GM18502 (cell line): ENCODE measurements around the gene GET4.

ENCODE experiments used
- ATAC-seq: cut with Tn5 transposase; IDR thresholded peaks from one replicate; pipeline ENCODE4 v1.9.1; 2021; ENCODE audit warnings: mild to moderate bottlenecking; ENCODE audit not compliant: unreplicated experiment, poor library complexity

The GET4 gene

DNA sequence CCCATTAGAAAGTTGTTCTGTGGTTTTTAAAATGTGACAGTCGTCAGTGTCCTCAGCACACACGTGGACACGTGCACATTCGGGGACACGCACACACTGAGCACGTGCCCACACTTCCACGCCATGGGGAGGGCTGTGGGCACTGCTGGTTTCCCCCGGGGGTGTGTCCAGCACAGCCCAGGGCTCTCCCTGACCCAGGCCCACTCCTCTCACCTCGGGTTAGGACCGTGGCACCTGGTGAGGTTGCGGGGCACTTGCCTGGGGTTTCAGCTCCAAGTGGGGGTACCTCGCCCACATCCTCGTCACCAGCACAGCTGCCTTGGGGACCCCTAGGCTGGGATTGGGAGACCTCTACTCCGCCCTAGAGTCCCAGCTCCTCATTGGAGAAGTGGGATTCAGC, 20.7 kb downstream of the GET4 start:
- ATAC-seq, result no peak

DNA sequence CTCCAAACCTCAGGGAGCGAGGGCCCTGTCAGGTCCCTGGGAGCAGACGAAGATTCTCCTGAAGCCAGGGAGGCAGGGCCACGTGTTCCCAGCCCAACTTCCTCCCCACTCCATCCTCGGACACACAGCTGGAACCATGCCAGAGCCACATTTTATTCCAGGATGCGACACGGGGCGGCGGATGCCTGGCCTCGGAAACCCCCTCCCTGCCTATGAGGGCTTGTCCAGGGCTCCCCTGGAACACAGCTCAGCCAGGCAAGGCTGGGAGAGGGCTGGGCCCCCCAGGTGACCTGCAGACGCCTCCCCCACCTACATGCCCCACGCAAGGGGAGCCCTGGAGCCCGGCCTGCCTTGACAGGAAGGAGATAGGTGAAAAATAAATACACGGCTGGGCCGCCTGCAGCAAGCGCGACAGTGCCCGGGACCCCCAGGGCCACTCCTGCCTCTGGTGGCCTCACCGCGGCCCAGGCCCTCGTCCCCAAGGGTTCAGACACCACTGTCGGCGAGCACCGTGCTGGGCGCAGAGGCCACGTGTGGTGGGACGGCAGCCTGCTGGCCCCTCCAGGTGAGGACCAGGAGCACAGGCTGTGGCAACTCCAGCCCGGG, 21.5 kb downstream of the GET4 start:
- ATAC-seq, result no peak

DNA sequence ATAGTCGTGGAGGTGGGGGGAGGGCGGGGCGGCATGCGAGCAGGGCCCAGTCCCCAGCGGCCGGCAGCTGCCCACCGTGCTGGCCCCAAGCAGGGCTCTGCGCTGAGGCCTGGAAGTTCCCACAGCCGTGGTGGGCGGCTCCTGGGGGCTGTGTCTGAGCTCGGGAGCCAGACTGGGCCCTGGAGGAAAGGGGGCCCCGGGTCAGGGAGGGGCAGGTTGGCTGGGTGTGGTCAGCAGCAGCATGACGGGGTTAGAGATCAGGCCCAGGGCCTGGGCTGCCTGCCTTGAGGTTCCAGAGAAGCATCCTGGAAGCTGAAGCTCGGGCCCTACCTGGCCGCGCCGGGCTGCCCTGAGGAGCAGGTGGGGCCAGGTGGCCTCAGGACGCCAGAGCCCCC, 22.1 kb downstream of the GET4 start:
- ATAC-seq, result no peak

DNA sequence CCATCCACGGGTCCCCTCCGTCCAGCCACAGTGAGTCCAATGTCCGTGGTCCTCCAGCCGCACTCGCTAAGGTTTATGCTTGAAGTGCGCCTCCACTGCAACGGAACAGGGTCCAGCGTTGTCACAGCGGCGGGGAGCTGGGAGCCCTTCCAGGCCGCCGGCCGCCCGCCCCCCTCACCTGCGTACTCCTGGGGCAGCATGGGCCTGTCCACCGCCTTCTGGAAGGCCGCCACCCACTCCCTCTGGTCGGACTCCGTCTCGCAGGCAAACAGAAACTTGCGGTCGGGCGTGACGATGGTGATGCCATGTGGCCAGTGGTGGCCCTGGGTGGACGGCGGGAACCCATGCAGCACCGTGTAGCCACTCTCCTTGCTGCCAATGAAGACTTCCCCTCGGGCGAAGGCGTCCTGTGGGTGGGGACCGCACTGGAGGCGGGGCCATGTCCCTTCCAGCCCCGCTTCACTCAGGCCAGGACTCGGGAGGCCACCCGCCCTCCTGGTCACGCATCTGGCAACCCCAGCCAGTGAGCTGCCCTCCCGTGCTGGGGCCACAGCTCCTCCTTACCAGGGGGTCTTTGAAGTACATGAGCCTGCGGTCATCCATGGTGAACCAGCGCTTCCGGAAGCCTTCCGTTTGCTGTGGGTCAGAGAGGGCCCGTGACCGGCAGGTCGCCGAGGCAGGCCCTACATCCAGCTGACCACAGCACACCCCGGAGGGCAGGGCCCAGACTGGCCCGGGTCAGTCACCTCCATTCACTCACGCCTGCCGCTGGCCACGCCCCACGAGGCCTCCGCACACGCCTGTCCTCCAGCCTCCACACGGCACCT, 22.7 kb downstream of the GET4 start:
- ATAC-seq, result no peak

DNA sequence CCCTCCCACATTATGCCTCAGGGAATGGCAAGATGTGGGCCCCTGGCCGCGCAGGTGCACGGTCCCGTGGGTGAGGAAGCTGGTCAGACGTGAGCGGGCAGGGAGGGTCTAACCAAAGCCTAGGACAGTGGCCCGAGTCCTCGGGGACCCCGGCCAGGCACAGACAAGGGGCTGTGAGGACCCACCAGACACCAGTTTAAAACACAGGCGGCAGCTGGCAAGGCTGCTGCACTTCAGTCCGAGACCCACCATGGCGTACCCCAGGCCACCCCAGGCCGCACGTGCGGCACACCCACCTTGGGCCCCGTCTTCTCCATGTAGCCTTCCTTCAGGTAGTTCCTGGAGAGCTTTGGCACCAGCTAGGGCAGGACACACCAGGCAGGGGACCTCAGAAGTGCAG, 23.5 kb downstream of the GET4 start:
- ATAC-seq, result no peak

DNA sequence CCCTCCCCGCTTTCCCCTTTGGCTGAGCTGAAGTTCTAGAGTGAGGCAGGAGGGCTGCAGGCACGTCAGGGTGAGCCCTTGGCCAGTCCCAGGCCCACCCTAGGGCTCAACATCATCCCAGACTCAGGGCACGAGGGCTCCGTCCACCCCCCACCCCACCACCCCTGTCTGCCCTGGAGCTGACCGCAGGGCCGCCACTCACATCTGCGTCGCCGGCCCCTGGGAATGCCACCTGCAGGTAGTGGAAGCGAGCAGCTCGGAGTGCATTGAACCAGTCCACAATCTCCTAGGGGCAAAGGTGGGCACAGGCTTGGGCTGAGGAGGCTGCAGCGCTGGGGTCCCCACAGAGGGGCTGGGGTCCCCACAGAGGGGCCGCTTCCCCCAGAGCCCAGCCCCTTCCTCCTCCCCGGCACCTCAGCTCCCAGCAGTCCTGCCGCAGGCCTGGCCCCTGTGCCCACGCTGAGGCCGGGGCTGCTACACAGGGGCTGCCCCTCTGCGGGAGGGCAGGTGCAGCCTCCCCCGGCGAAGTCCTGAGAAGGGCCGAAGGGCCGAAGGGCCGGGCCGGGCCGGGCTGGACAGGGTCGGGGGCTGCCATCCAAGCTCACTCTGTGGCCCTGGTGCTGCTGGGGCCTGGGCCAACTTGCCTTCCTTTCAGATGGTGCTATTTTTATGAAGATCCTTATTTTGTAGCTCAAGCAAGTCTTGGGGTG, 24.1 kb downstream of the GET4 start:
- no peak for ATAC-seq

DNA sequence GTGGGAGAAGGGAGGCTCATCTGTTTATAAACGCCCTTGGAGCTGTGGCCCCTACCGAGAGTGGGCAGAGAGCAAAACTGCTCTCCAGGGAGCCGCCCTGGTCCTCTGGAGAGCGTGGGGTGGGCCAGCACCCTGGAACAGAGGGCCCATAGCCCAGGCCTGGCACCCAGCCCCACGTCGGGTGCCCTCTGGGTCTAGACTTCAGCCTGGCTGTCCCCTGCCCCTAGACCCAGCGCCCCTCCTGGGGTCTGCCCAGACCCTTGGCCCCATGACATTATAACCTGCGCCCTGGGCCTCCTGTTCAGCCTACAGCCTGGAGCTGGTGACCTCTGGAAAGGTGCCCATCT, 24.7 kb downstream of the GET4 start:
- no peak for ATAC-seq

DNA sequence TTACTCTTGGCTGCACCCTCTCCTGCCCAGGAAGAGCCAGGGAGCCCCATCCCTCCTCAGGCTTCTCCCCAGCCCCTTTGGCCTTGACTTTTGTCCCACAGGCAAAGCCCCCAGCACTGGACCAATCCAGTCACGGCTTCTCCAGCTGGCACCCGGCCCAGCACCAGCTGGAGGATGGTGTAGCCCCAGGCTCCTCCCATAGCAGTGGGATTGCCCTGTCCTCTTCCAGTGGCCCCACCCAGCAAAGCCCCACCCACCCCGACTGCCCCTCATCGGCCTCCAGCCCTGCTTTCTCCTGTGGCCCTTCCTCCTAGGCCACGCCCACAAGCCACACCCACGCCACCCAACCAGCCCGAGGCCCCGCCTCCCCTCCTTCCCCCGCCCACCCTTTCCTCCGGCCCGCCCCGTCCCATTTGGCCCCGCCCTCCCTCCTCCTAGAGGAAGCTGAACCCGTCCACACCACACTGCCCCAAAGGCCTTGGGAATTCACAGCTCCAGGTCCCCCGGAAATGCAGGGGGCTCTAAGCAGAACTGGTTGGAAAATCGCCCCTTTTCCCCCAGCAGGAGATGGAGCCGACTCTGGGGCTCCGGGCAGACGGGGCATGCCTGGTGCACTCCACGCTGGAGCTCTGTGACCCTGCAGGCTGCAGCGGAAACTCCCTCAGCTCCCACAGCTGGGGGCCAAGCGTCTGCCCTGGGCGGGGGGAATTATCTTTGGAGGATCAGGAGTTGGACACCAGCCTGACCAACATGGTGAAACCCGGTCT, 25.2 kb downstream of the GET4 start:
- no peak for ATAC-seq

DNA sequence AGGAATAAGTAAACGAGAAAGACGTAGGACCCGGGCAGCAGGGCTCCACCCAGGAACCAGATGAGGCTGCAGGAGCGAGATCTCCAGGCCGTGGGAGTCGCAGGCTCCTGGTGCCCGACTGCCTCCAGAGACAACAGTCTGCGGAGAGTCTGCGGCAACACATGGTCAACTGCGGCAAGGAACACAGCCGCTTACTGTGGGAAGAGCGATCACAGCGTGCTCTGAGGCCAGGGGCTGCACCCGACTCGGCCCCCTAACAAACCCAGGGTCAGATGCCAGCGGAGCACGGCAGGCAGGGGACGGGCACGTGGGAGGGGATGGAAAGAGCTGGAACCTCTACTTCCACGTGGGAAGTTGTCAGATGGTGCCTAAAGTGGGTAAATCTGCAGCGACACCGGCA, 26.6 kb downstream of the GET4 start:
- no peak for ATAC-seq

DNA sequence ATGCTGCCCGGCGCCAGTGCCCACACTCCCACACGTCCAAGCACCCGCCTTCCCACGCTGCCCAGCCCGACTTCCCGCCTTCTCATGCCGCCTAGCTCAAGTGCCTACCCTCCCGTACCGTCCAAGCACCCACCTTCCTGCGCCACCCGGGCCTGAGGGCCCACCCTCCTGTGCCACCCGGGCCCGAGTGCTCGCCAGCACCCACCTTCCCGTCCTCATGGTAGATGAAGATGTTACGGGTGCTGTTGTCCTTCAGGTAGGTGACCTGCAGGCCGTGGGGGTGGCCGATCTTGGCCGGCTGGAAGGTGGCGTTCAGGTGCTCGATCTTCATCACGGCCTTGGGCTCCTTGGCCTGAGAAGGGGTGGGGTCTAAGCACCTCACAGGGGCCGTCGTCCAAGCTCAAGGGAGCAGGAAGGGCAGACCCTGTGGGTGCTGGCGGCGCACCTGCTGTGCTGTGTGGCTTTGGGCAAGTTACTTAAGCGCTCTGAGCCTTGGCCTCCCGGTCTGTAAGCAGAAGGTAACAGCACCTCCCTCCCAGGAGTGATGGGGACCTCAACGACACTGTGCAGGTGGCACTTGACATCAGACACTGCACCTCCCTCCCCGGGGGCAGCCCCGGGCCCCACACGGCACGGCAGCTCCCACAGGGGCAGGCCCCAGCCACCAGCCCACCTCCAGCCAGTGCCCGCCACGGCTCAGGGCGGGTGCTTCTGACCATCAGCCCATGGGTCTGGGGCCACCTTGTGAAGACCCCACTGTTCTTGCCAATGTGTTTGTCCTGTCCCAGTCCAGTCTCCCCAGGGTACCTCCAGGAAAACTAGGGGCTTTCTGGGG, 27.8 kb downstream of the GET4 start:
- no peak for ATAC-seq

DNA sequence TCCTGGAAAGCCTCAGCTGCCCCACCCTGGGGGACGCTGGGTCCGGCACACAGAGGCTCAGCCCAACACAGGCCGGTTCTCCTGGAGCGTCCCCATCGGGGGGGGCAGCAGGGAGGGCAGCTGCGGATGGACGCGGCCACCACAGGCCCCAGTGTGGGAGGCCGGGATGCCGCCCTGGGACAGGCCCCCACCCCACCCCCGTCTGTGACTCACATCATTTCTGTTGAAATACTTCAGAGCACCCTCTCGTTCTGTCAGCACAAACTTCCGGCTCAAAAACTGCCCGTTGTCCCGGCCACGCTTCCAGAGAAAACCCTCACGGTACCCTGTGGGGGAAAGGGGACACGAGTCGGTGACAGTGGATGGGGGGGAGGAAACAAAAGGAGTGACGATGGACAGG, 28.5 kb downstream of the GET4 start:
- ATAC-seq, result no peak

DNA sequence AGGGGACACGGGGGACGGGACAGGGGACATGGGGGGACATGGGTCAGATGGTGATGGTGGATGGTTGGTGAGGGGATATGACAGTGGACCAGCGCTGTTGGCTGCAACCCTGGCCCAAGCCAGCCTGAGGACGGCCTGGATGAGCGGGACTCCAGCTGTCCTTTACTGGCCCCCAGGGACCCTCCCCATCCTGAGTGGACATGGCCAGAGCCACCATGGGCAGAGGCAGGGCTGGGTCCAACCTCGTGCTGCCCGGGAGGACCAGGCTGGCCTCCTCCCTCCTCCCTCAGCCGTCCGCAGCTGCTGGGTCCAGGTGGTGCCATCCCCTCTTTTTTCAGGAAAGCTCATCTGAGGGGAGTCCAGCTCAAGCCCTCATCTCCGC, 30.4 kb downstream of the GET4 start:
- ATAC-seq, result no peak

DNA sequence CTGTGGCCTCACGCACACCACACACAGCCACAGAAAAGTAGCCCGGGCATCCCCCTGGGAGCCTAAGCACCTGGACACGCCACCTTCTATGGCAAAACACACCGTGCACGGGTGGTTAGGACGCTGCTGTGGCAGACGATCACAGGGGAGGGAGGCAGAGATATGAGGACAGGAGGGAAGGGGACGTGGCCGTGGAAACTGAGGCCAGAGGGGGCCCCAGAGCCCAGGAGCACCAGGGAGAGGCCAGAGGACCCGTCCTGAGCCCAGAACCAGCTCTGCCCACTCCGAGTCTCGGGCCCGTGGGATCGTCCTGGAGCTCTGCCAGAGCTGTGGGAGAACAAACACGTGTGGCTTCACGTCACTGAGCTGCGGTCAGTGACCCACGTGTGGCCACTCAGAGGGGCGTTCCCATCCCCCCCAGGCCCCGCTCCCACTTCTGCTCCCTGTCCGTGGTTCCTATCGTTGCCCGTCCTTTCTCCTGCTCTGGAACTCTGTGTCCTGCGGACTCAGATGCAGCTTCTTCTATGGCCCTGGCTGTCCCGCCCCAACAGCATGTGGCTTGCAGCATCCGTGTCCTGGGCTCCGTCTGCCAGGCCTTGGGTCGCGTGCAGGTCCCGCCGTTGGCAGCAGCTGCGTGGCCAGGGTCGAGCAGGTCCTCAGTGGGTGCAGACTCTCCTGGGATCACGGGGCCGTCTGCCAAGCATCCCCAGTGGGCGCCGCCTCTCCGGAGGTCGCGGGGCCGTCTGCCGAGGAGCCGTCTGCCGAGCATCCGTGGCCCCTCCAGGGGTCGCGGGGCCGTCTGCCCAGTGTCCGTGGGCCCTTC, 31.0 kb downstream of the GET4 start:
- ATAC-seq, result no peak

DNA sequence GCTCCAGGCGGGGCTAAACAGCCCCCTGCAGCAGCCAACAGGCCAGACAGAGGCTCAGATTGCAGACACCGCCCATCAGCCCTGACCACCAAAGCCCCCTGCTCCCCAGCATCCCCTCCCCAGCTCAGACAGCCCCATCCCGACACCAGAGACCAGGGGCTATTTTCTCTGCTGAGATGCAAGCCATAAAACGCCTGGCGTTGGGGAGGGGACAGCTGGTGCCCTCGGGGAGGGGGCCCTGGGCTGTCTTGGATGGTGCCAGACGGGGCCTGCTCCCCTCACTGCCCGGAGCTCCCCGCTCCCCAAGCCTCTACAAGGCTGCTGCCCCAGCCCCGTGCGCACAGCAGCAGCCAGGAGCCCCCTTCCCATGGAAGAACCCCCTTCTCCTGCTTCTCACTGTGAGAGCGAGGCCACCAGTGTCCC, 31.8 kb downstream of the GET4 start:
- ATAC-seq, result no peak

DNA sequence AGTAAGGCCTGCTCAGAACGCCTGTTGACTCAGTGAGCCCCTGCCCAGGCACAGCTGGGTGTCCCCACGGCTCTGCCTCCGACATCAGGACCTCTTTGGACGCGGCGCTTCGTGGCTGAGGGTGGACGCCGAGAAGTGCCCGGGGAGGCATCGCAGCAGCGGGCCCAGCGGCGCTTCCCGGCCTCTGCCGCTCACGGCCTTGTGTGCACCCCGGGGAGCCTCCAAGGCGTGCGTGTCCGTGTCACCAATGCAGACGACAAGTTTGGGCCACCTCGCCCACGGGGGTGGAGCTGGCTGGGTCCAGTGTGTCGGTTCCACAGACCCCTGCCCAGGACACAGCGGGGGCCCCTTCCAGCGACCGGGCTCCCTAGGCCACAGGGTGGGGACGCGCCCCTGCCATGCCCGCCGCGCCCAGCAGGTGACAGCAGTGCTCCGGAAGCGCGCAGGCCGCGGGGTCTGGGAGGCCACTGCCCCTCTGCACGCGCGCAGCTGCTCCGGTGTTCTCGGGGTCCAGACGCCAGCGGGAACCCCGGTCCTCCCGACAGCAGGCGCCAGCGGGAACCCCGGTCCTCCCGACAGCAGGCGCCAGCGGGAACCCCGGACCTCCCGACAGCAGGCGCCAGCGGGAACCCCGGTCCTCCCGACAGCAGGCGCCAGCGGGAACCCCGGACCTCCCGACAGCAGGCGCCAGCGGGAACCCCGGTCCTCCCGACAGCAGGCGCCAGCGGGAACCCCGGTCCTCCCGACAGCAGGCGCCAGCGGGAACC, 32.4 kb downstream of the GET4 start:
- peak; percentile 66 for ATAC-seq

DNA sequence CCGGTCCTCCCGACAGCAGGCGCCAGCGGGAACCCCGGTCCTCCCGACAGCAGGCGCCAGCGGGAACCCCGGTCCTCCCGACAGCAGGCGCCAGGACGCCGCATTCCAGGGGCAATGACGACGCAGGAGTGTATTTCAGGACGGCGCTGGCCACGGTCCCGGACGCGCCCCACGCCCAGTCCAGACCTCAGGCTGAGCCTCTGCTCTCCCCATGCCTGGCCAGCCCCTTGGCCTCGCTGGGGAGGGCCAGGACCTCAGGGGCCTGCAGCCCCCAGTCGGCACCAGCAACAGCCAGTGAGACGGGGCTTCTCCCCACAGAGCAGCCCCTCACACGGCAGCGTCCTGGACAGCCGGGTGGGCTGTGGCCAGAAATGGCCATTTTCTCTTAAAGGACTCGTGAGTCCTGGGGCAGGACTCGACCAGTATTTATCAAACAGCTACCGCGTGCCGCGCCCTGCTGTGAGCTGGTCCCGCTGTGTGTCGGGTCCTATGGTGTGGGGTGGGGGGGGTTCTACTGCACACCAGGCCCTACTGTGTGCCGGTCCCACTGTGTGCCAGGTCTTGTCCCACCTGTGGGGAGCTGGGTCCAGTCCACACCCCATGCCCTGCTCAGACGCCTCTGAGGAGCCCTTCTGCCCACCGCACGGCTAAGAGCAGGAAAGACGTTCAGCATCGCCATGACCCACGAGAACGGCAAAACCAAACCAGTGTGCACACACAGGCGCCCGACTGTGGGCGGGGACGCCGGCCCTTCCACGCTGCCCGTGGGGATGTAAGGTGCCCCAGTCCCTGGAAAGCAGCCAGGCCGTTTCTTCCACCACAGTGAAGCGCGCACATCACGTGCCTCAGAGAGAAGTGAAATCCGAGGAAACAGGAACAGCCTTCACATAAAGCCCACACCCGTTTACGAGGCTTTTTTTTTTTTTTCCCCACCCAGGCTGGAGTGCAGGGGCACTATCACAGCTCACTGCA, 33.3 kb downstream of the GET4 start:
- ATAC-seq, result no peak

DNA sequence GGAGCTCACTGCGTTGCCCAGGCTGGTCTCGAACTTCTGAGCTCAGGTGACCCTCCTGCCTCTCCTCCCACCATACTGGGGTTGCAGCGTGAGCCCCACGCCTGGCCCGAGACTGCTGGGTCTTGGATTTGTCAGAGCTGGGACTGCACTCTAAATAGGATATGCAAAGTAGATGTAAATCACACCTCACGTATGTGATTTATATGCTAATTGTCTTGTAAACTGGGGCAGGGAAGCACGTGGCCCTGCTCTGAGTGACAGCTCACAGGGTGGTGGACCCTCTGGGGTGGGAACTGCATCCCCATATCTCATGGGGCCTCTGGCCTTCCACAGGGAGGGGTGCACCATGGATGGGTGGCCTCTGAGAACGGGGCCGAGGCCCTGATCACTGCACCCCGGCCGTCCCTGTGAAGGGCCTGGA, 34.1 kb downstream of the GET4 start:
- ATAC-seq, result no peak
